Stimulated activated CD8-positive, alpha-beta memory T cell treated with anti-CD3 and anti-CD28 coated beads, Interleukin-7, amount 100 ng/mL, for 24 hours (primary cell): Measurements from ENCODE around the gene GIPR.
"Not testable (repeated sequence)": the region's sequence is repeated elsewhere in the genome, so short reads cannot be mapped to it uniquely, and the experiment has no call there.

Source experiments
- DNase-seq: peaks from one replicate; pipeline ENCODE4 v3.0.0-alpha.2; 2020; ENCODE audit warnings: low read depth

GIPR gene

DNA sequence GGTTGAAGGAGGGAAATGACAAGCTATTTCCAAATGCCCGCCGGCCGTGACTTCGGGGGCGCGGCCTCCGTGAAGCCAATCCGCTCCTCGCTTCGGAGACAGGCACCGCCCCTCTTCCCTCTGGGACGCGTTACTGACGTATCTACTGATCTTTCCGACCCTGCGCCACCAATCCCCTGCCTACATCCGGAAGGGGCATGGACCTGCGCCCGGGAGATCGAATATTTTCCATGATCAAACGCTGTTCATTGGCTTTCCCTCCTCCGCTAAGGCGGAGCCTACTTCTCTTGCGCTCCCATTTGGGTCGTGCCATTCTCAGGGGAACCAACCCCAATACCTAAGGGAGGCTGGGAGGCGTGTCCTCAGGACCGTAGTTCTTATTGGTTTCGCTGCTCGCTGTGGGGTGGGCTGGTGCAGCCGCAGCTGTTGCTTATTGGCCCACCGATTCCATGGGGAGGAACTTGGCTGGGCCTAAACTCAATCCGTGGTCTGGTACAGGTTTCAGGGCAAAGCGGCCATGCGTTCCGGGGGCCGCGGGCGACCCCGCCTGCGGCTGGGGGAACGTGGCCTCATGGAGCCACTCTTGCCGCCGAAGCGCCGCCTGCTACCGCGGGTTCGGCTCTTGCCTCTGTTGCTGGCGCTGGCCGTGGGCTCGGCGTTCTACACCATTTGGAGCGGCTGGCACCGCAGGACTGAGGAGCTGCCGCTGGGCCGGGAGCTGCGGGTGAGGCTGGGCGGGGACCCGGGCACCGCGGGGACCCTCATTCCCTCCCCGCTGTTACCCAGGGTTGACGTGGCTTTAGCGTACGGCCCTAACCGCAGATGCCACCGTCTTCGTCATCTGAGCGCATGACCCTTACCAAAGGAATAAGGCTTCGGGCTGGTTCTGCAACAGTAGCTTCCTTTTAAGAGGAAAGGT is 24.4 kb downstream of the GIPR start, which contains the start of gene QPCTL:
Gene QPCTL, plus strand, starts transcription at position 480 of the 919 bp plus-strand sequence. Its CDS starts 38 bp downstream, at position 518.
- peak; percentile 92 for DNase-seq

DNA sequence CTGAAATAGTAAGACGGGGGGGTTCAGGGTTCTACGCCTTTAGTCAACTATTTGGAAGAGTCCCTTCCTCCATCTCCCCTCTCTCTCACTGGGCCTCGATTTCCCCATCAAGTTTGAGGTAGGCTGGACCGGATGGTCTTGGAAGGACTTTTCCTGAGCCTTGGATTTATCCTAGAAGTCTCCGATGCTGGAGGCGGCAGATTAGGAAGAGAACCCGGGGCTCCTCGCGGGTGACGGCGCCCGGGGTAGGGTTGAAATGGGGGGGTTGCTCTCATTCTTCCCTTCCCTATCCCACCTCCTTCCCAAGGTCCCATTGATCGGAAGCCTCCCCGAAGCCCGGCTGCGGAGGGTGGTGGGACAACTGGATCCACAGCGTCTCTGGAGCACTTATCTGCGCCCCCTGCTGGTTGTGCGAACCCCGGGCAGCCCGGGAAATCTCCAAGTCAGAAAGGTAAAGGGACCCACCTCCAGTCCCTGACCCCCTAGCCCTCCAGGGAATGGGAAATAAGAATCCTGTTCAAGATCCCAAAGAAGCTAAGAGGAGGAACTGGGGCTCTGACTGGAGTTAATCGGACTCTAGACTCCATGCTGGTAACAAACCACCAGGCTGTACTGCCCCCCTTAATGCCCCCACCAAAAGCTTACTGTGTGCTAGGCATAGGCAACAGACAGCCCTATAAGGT is 25.2 kb downstream of the GIPR start:
- DNase-seq: peak; percentile 70

- DNase-seq: no peak
Observed at GRCh38 chr19:45701676-45702075, 33.7 kb downstream of the GIPR start.

GRCh38 chr19:45705115-45705514 is 37.1 kb downstream of the GIPR start:
- no peak for DNase-seq

- DNase-seq: no peak
Observed at GRCh38 chr19:45705710-45706415, 37.8 kb downstream of the GIPR start.

- no peak for DNase-seq
Observed at GRCh38 chr19:45710356-45711130, 42.5 kb downstream of the GIPR start.

DNA sequence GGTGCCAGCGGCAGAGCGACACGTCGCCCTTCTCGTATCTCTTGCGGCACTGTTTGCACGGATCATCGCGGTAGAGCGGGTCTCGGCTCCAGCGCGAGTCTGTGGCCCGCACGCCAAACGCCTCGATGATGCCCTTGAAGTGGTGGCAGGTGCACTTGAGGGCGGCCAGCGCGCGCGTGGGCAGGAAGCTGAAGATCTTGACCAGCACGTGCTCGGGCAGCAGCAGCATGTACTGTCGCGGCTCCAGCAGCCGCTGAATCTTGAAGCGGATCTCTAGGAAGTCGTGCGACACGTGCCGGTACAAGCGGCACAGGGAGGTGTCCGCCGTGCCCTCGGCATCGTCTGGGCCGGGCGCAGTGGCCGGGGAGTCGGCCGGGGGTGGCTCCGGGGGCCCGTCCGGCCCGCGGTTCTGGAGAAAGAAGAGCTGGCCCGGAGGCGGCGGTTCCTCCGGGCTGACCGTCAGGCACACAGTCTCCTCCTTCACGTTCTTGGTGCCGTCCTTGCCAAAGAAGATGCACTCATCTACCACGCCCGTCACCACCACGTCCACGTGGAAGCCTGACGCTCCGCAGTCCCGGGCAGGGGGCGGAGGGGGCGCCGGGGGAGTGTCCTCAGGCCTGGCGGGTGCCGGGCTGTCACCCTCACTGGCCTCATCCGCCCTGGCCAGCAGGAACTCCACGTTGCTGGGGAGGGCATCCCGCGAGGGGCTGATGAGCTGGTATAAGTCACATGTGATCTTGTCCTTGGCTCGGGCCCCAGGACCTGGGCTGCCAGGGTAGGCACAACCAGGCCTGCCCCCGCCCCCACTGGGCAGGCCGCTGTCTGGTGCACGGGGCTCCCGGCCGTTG is 44.1 kb downstream of the GIPR start:
- DNase-seq: no peak

DNA sequence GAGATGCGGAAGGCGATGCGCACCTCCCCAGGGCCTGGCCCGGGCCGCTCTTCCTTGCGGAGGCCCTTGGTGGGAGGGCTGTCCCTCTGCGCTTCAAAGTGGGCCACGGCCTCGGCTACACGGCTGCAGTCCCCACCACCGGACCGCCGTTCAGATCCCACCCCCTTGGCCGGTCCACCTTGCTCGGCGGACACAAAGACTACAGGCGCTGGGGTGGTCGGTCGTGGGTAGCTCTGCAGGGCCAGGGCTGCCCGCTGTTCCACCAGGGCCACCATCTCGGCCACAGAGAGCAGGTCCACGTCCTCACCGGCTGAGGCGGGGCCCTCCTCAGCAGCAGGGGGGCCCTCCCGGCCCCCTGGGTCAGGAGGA is 44.7 kb downstream of the GIPR start:
- DNase-seq: no peak

DNA sequence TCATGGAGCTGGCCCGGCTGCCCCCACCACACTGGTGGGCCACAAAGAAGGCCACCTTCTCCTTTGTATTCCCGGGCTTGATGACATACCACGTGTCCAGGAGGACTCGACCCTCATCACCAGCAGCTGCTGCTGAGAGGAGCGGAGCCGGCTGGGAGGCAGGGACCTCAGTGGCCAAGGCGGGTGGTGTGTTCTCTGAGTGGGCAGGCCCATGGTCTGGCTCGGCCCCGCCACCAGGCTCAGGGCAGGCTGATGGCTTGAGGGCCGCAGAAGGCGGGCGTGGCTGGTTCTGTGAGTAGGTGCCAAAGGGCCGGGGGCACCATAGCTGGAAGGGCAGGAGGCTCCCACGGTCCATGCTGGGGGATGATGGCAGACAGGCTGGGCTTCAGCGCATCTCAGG is 45.1 kb downstream of the GIPR start:
- no peak for DNase-seq

DNA sequence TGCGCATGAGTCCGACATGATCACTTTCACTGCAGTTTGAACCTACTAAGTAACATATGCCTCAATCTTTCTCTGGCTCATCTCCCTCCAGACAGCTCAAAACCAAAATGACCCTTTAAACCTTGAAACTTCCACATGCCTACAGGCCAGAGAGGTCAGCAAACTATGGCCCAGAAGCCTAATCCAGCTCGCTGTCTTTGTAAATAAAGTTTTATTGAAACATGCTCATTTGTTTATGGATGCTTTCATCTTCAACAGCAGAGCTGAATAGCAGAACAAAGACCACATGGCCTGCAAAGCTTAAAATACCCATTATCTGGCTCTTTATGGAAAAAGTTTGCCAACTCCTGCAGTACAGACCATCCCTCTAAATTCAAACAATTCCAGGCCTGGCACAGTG is 47.1 kb downstream of the GIPR start:
- DNase-seq: no peak

GRCh38 chr19:45716359-45717130 is 48.5 kb downstream of the GIPR start:
- no peak for DNase-seq

- peak; percentile 88 for DNase-seq
Observed at GRCh38 chr19:45717131-45717982, 49.3 kb downstream of the GIPR start.

DNA sequence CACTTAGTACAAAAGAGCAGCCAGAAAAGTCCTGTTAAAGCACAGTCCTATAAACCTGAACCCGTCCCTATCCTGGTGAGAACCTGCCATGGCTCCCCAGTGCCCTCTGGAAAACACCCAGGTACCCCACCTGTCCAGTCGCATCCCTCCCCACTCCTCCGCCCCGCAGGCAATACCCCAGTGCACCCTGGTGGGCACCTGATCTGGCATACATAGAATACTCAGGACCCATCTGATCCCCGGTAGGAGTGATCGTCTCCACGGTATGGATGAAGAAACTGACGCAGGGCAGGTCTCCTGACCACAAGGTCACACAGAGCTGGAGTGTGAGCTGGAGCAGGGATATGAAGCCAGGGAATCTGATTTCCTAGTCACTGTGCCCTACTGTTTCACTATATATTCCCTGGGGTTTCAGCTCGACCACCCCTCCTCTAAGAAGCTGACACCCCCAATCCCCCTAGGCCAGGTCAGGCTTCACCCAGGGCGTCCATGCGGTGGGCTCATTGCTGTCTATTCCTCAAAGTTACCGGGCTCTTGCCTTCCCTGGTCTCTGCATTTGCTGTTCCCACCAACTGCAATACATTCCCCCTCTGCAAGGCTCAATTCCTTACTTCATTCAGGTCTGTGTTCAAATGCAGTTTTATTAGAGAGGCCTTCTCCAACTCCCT is 50.1 kb downstream of the GIPR start:
- no peak for DNase-seq

GRCh38 chr19:45720065-45720464 is 52.0 kb downstream of the GIPR start:
- not testable (repeated sequence) for DNase-seq

GRCh38 chr19:45728683-45729082 is 60.7 kb downstream of the GIPR start:
- not testable (repeated sequence) for DNase-seq

GRCh38 chr19:45729800-45730290 is 61.8 kb downstream of the GIPR start:
- no peak for DNase-seq

DNA sequence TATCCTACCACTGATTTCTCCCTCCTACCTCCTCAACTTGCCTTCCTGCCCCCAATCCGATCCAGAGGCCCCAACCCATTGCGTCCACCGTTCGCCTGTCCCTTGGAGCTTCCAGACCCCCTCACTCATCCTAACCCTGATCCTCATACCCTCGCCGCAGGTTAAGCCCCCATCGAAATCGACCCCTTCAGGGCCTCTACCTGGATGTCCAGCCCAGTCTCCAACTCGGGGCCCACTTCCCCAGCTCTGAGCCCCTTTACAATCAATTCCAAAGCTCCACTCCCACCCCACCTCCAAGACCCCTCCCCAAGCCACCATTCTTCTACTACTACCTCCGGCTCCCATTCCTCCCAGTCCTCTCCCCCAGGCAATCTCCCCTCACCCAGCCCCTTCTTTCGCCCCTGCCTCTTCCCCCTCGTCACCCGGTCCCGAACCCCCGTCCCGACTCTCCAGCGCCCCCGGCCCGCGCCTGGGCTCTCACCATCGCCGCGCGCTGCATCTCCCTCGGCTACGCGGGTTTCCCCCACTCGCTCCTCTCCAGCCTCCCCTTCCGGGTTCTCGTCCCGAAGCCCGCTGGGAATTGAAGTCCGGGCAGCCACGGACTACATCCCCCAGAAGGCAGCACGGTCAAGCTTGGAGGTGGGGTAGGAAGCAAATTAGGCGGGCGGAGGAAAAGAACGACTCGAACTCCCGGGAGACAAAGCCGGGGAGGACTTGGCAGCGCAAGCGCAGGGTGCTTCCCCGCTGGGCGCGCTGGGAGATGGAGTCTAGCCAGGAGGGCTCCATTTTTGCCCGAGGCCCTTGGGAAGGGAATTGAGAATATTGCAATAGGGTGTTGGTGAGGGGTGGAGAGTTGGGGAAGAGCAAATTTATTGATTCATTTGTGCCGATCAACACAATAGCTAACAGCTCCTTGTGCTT is 62.6 kb downstream of the GIPR start, which contains the start of gene FBXO46:
Gene FBXO46, minus strand, starts transcription at position 529 of the 921 bp plus-strand sequence. CDS start 17,401 bp downstream, outside the sequence.
- DNase-seq: peak; percentile 89
